Measurements from ENCODE around the gene TBCA. TPM values are rescaled to one million over a fixed set of nuclear protein-coding genes. Genes with fewer than 3 reads are reported as not detected.
A peak's percentile ranks its signal among the peaks of the same experiment; 100 is the strongest.

The TBCA gene
- total RNA-seq, 1 donor from 2014 or later = 232 TPM

GRCh38 chr5:77645158-77645994, 130.8 kb downstream of the TBCA start:
- DNase-seq (ENCODE audit: low spot score) = peak; percentile 83
- Mint-ChIP-seq H3K9me3 (ENCODE audit: unreplicated experiment) (no peaks in the 10 kb centered on the region), H3K4me1 (ENCODE audit: unreplicated experiment) (peaks cover 15% of the 10 kb centered on the region), H3K4me3 (ENCODE audit: unreplicated experiment) (peak overlapping the region; percentile 71), H3K27me3 (ENCODE audit: unreplicated experiment) (peaks cover 34% of the 10 kb centered on the region), H3K27ac (ENCODE audit: unreplicated experiment) (no peak overlapping the region), H3K36me3 (ENCODE audit: low read depth, unreplicated experiment) (no peaks in the 10 kb centered on the region)
- peak; percentile 70 for TF ChIP-seq CTCF (IDR thresholded peaks at IDR 0.05; ENCODE audit: unreplicated experiment)

GRCh38 chr5:77644371-77645157, 131.6 kb downstream of the TBCA start:
- H3K4me1 Mint-ChIP-seq (ENCODE audit: unreplicated experiment) = peaks cover 19% of the 10 kb centered on the region
- H3K36me3 Mint-ChIP-seq (ENCODE audit: low read depth, unreplicated experiment) = peaks cover 3% of the 10 kb centered on the region
- DNase-seq (ENCODE audit: low spot score) = peak; percentile 24
- TF ChIP-seq CTCF (IDR thresholded peaks at IDR 0.05; ENCODE audit: unreplicated experiment) = no peak
- H3K9me3 Mint-ChIP-seq (ENCODE audit: unreplicated experiment) = no peaks in the 10 kb centered on the region
- H3K27ac Mint-ChIP-seq (ENCODE audit: unreplicated experiment) = no peak overlapping the region
- peak overlapping the region; percentile 71 for H3K4me3 Mint-ChIP-seq (ENCODE audit: unreplicated experiment)
- H3K27me3 Mint-ChIP-seq (ENCODE audit: unreplicated experiment) = peaks cover 40% of the 10 kb centered on the region

- Mint-ChIP-seq H3K27me3 (ENCODE audit: unreplicated experiment) (peaks cover 43% of the 10 kb centered on the region), H3K4me3 (ENCODE audit: unreplicated experiment) (peak overlapping the region; percentile 29), H3K9me3 (ENCODE audit: unreplicated experiment) (no peaks in the 10 kb centered on the region), H3K36me3 (ENCODE audit: low read depth, unreplicated experiment) (peaks cover 3% of the 10 kb centered on the region), H3K27ac (ENCODE audit: unreplicated experiment) (no peak overlapping the region), H3K4me1 (ENCODE audit: unreplicated experiment) (peaks cover 19% of the 10 kb centered on the region)
- no peak for DNase-seq (ENCODE audit: low spot score)
- TF ChIP-seq CTCF (IDR thresholded peaks at IDR 0.05; ENCODE audit: unreplicated experiment) = no peak
These were observed 132.3 kb downstream of the TBCA start for GRCh38 chr5:77643654-77644370.

GRCh38 chr5:77642738-77643653, 133.1 kb downstream of the TBCA start:
- Mint-ChIP-seq H3K9me3 (ENCODE audit: unreplicated experiment) (no peaks in the 10 kb centered on the region), H3K36me3 (ENCODE audit: low read depth, unreplicated experiment) (peaks cover 3% of the 10 kb centered on the region), H3K27ac (ENCODE audit: unreplicated experiment) (no peak overlapping the region), H3K4me1 (ENCODE audit: unreplicated experiment) (peaks cover 20% of the 10 kb centered on the region), H3K27me3 (ENCODE audit: unreplicated experiment) (peaks cover 43% of the 10 kb centered on the region), H3K4me3 (ENCODE audit: unreplicated experiment) (no peak overlapping the region)
- TF ChIP-seq CTCF (IDR thresholded peaks at IDR 0.05; ENCODE audit: unreplicated experiment) = no peak
- peak; percentile 18 for DNase-seq (ENCODE audit: low spot score)
